K562 (cell line): ENCODE data around the gene DCAF6. TPM values are rescaled to one million over a fixed set of nuclear protein-coding genes. Genes with fewer than 3 reads are reported as not detected.

ENCODE experiments used
- ATAC-seq: fragments of 200-7000 bp; cut with Tn5 transposase; 3 replicates; pipeline ENCODE4 v1.9.1; 2020; ENCODE audit warnings: moderate library complexity
- BruUV-seq: library from RNA; stranded (reverse); fragments of 400-500 nt; replicated peaks from 2 replicates; lab custom pipeline; 2021; lab: Mats Ljungman, UMichigan
- CTCF ChIA-PET: fragments of 300-600 bp; formaldehyde crosslinking; extraction: SDS; loops from one replicate; lab custom pipeline; 2021; ENCODE audit warnings: low intra/inter-chr PET ratio; lab: Yijun Ruan, JAX
- POLR2A ChIA-PET: fragments of 300-600, 350-650 bp; sonication (Branson Sonifier 250); formaldehyde crosslinking; extraction: SDS; loops from one replicate; lab custom pipeline; 2021; ENCODE audit warnings: antibody characterized with exemption, inconsistent platforms; lab: Yijun Ruan, JAX
- DNase-seq, 4 experiments: peaks; one replicate each; pipeline versions ENCODE4 v3.0.0 to v3.0.0-alpha.2; 2011 to 2018; ENCODE audit warnings: low spot score in 3 of 4, mixed read lengths in 3 of 4; ENCODE audit errors: extremely low read depth in 1 of 4
- FAIRE-seq: peaks from 2 replicates; lab custom pipeline; 2011; peaks lifted over from hg19 to GRCh38; lab: Jason Lieb, UNC
- H2AFZ ChIP-seq: 2 replicates; pipeline ENCODE4 v1.6.0; 2011; ENCODE audit warnings: low read depth, low read length, control low read depth, inconsistent platforms
- H3K27ac ChIP-seq: fragments of 200-600 bp; 3 replicates; pipeline ENCODE4 v1.8.0; 2011; ENCODE audit warnings: low read depth, mild to moderate bottlenecking, control low read depth, inconsistent platforms, low read length, moderate library complexity, mixed read lengths; ENCODE audit errors: extremely low read depth
- H3K27me3 ChIP-seq, 2 experiments: fragments of 300-600 bp in 1 of 2; 2 replicates in 1 of 2; 3 replicates in 1 of 2; pipeline versions ENCODE4 v1.6.0 to v1.8.0; 2011; ENCODE audit warnings: inconsistent platforms in 2 of 2, low read length in 2 of 2, mild to moderate bottlenecking in 1 of 2, mixed read lengths in 1 of 2, moderate library complexity in 1 of 2; ENCODE audit not compliant: control insufficient read depth in 2 of 2, insufficient read depth in 2 of 2
- H3K36me3 ChIP-seq: fragments of 300-600 bp; 3 replicates; pipeline ENCODE4 v1.8.0; 2011; ENCODE audit warnings: mild to moderate bottlenecking, low read length, inconsistent platforms; ENCODE audit not compliant: control insufficient read depth, insufficient read depth
- H3K4me1 ChIP-seq, 2 experiments: fragments of 200-600 bp in 1 of 2; replicated peaks in 1 of 2; 2 replicates in 1 of 2; 3 replicates in 1 of 2; pipeline versions ENCODE4 v1.5.1 to v1.8.0; 2011; ENCODE audit warnings: inconsistent platforms in 2 of 2, low read length in 2 of 2, mild to moderate bottlenecking in 1 of 2, mixed read lengths in 1 of 2, moderate library complexity in 1 of 2; ENCODE audit not compliant: control insufficient read depth in 2 of 2, insufficient read depth in 2 of 2
- H3K4me2 ChIP-seq: 2 replicates; pipeline ENCODE4 v1.6.1; 2011; ENCODE audit warnings: low read length, control low read depth, inconsistent platforms, mixed read lengths; ENCODE audit not compliant: insufficient read depth
- H3K4me3 ChIP-seq: fragments of 200-600 bp; sonication (generic), shearing (Covaris generic); 2 replicates; pipeline ENCODE4 v1.5.1; 2016; ENCODE audit warnings: control low read depth, inconsistent platforms
- H3K79me2 ChIP-seq: fragments of 200-600 bp; 3 replicates; pipeline ENCODE4 v1.8.0; 2011; ENCODE audit warnings: low read length, inconsistent platforms; ENCODE audit not compliant: control insufficient read depth, insufficient read depth
- H3K9ac ChIP-seq, 2 experiments: 2 replicates each; pipeline versions ENCODE4 v1.6.0 to v1.6.1; 2011; ENCODE audit warnings: low read depth in 2 of 2, low read length in 2 of 2, control low read depth in 1 of 2, inconsistent platforms in 1 of 2, mild to moderate bottlenecking in 1 of 2, mixed read lengths in 1 of 2; ENCODE audit not compliant: insufficient read depth in 1 of 2
- H3K9me1 ChIP-seq: one replicate; pipeline ENCODE4 v1.6.0; 2011; ENCODE audit warnings: inconsistent platforms, mild to moderate bottlenecking, low read length, moderate library complexity; ENCODE audit not compliant: control insufficient read depth, insufficient read depth
- H3K9me3 ChIP-seq: replicated peaks from 2 replicates; pipeline ENCODE4 v1.5.1; 2011; ENCODE audit warnings: low read depth, low read length, inconsistent platforms; ENCODE audit not compliant: control insufficient read depth, insufficient read depth
- H4K20me1 ChIP-seq: replicated peaks from 2 replicates; pipeline ENCODE4 v1.6.1; 2011; ENCODE audit warnings: low read length, inconsistent platforms, mixed read lengths; ENCODE audit not compliant: control insufficient read depth, insufficient read depth
- CC2D1A ChIP-seq: fragments of 450-650 bp; IDR thresholded peaks from 2 replicates; pipeline ENCODE4 v1.6.1; 2017; ENCODE audit warnings: mild to moderate bottlenecking
- CGGBP1 ChIP-seq: fragments of 250-450 bp; sonication (Bioruptor Pico); IDR thresholded peaks from 2 replicates; pipeline ENCODE4 v1.9.0; 2021; ENCODE audit warnings: mild to moderate bottlenecking
- HMGXB4 ChIP-seq: sonication (generic); formaldehyde crosslinking; IDR thresholded peaks from 2 replicates; pipeline ENCODE4 v1.8.1; 2023; ENCODE audit warnings: mild to moderate bottlenecking, missing genetic modification reagents
- KDM1A ChIP-seq, 2 experiments: fragments of 450-650 bp; IDR thresholded peaks; 2 replicates each; pipeline ENCODE4 v1.6.1; 2016; ENCODE audit warnings: mild to moderate bottlenecking in 2 of 2
- MAFK ChIP-seq: IDR thresholded peaks from 2 replicates; pipeline ENCODE4 v1.6.1; 2011; ENCODE audit warnings: low read length, improper control_type of control experiment
- MYBL2 ChIP-seq, 2 experiments: fragments of 450-650 bp in 1 of 2; sonication (generic) in 1 of 2; formaldehyde crosslinking in 1 of 2; IDR thresholded peaks; 2 replicates each; pipeline versions ENCODE4 v1.6.1 to v1.8.1; 2017 to 2022; ENCODE audit warnings: borderline replicate concordance in 1 of 2, inconsistent platforms in 1 of 2, low read depth in 1 of 2, mild to moderate bottlenecking in 1 of 2, missing genetic modification reagents in 1 of 2, moderate library complexity in 1 of 2
- NEUROD1 ChIP-seq: fragments of 150-350 bp; IDR thresholded peaks from 2 replicates; pipeline ENCODE4 v1.6.1; 2014; ENCODE audit warnings: borderline replicate concordance, low read length, low read depth; ENCODE audit not compliant: partially characterized antibody
- PKNOX1 ChIP-seq: fragments of 450-650 bp; IDR thresholded peaks from 2 replicates; pipeline ENCODE4 v1.6.1; 2016
- POLR2G ChIP-seq: fragments of 200-400 bp; formaldehyde crosslinking; IDR thresholded peaks from 2 replicates; pipeline ENCODE4 v1.6.1; 2017; ENCODE audit warnings: low read depth, mild to moderate bottlenecking, antibody characterized with exemption, low read length, moderate library complexity
- POU5F1 ChIP-seq: fragments of 150-350 bp; IDR thresholded peaks from 2 replicates; pipeline ENCODE4 v1.6.1; 2014; ENCODE audit warnings: borderline replicate concordance, low read length, low read depth, mild to moderate bottlenecking; ENCODE audit not compliant: partially characterized antibody
- PTBP1 ChIP-seq: fragments of 200-400 bp; formaldehyde crosslinking; IDR thresholded peaks from 2 replicates; pipeline ENCODE4 v1.6.1; 2017; ENCODE audit warnings: low read depth, low read length
- ZSCAN29 ChIP-seq: fragments of 450-650 bp; IDR thresholded peaks from 2 replicates; pipeline ENCODE4 v1.6.1; 2017
- WGBS: fragments of 100-300 bp; shearing (Covaris generic); methylation state at CpG from one replicate; pipeline ENCODE4 v1.1.6; 2016; ENCODE audit warnings: low coverage, mixed read lengths; ENCODE audit not compliant: insufficient coverage; ENCODE audit errors: missing lambda C conversion rate; 5-methylcytosine and 5-hydroxymethylcytosine counted together
- in situ Hi-C: fragments of 300-500 bp; cut with MboI; formaldehyde crosslinking; loops from 4 replicates; pipeline ENCODE4 v1.15.0; 2018; ENCODE audit warnings: inconsistent platforms, mixed read lengths
- intact Hi-C: fragments of 100-400 bp; cut with micrococcal nuclease; formaldehyde crosslinking; loops from 2 replicates; pipeline ENCODE4 v1.14.2; 2022
- polyA plus RNA-seq, 8 experiments: library from polyadenylated mRNA; depleted of rRNA in 4 of 8; stranded (reverse) in 5 of 8; unstranded in 3 of 8; fragments of >200 nt; fragmentation: Nextera tagmentation in 2 of 8; fragmentation: Illumina TruSeq in 1 of 8; extraction: Ambion mirVana in 2 of 8; extraction: Trizol in 1 of 8; gene quantifications; 2 replicates each; pipeline versions ENCODE4 v1.2.1 to v1.2.3, GENCODE V29; 2011 to 2014; ENCODE audit warnings: inconsistent platforms in 1 of 8, missing spikeins in 1 of 8
- total RNA-seq, 7 experiments: library from RNA; depleted of rRNA in 6 of 7; stranded (reverse); fragments of >200 nt in 6 of 7; fragmentation: Illumina TruSeq in 2 of 7; extraction: Trizol in 2 of 7; gene quantifications; 2 replicates each; pipeline versions ENCODE4 v1.2.1 to v1.2.3, GENCODE V29; 2011 to 2021; ENCODE audit warnings: low replicate concordance in 1 of 7

The DCAF6 gene
- total and polyA plus RNA-seq, 9 of the 15 experiments (the other 6 are each of a cell fraction or from before 2014, with no cell fraction given): 19.1 to 102 (median 46.3) TPM

GRCh38 chr1:168045311-168045710 is 108.8 kb downstream of the DCAF6 start:
- Histone ChIP-seq H3K4me1 (no peaks in the 10 kb centered on the region), H4K20me1 (no peaks in the 10 kb centered on the region), H3K27me3 (no peaks in the 10 kb centered on the region), H3K79me2 (no peaks in the 10 kb centered on the region), H3K27ac (no peak overlapping the region), H3K9me3 (no peaks in the 10 kb centered on the region), H3K4me3 (no peak overlapping the region), H3K9me1 (no peaks in the 10 kb centered on the region), H3K4me2 (no peak overlapping the region), H3K9ac (no peak overlapping the region), H2AFZ (no peak overlapping the region), H3K36me3 (peaks cover 72% of the 10 kb centered on the region)
- no TSS peak for BruUV-seq
- POLR2A ChIA-PET: interaction anchor here (0.9 kb wide), 1 partner anchor 20 kb away, joined by 3 read pairs; no protein-coding TSS in a partner anchor
- in situ Hi-C loops (no loop called here), intact Hi-C loops (no loop called here)
- TF ChIP-seq MAFK (no peak), PKNOX1 (no peak)
- no peak for ATAC-seq
- CTCF ChIA-PET: no interaction called here
- DNase-seq: no peak
- 87% methylated on average over 1 of the region's 1 CpG for WGBS
- FAIRE-seq: peak; percentile 23

- Histone ChIP-seq H3K9ac (no peak overlapping the region), H3K27ac (no peak overlapping the region), H3K27me3 (no peaks in the 10 kb centered on the region), H4K20me1 (no peaks in the 10 kb centered on the region)
- CTCF ChIA-PET: no interaction called here
- in situ Hi-C loops: no loop called here
- TF ChIP-seq NEUROD1: no peak
- TF ChIP-seq MYBL2 (IDR thresholded peaks at IDR 0.05; ENCODE audit: low read depth): no peak
- TF ChIP-seq MYBL2 (CRISPR knock-in tag; IDR thresholded peaks at IDR 0.05; ENCODE audit: borderline replicate concordance): no peak
- no peak for TF ChIP-seq KDM1A (IDR thresholded peaks at IDR 0.05)
- no peak for TF ChIP-seq POLR2G
- TF ChIP-seq PTBP1: no peak
- no peak for TF ChIP-seq HMGXB4 (CRISPR knock-in tag)
- TF ChIP-seq CC2D1A: no peak
- TF ChIP-seq POU5F1: no peak
- TF ChIP-seq CGGBP1: no peak
- no peak for TF ChIP-seq ZSCAN29
- TF ChIP-seq, all 486 proteins: peak for 0
- no TSS peak for BruUV-seq
- no peak for ATAC-seq
- Histone ChIP-seq H3K36me3 (peaks cover 77% of the 10 kb centered on the region), H3K9me3 (no peaks in the 10 kb centered on the region), H3K4me1 (no peaks in the 10 kb centered on the region), H3K4me2 (no peak overlapping the region), H3K4me3 (no peak overlapping the region), H3K9me1 (no peaks in the 10 kb centered on the region), H2AFZ (no peak overlapping the region), H3K79me2 (no peaks in the 10 kb centered on the region)
- POLR2A ChIA-PET: interaction anchor here (0.6 to 0.7 kb wide), 2 partner anchors 325 to 404 kb away, joined by 3 read pairs; no protein-coding TSS in a partner anchor
- intact Hi-C loops: no loop called here
- 86% methylated on average over 1 of the region's 1 CpG for WGBS
- no peak for FAIRE-seq
- DNase-seq: no peak
Observed at GRCh38 chr1:168050307-168050706, 113.8 kb downstream of the DCAF6 start.
